NCI-H187 treated with DMSO at 0.1 percent for 48 hours (cell line): Measurements from ENCODE around the gene AOPEP.

ENCODE experiments used
- DNase-seq: peaks from one replicate; lab custom pipeline; 2025; lab: John Stamatoyannopoulos, UW

AOPEP gene

DNA sequence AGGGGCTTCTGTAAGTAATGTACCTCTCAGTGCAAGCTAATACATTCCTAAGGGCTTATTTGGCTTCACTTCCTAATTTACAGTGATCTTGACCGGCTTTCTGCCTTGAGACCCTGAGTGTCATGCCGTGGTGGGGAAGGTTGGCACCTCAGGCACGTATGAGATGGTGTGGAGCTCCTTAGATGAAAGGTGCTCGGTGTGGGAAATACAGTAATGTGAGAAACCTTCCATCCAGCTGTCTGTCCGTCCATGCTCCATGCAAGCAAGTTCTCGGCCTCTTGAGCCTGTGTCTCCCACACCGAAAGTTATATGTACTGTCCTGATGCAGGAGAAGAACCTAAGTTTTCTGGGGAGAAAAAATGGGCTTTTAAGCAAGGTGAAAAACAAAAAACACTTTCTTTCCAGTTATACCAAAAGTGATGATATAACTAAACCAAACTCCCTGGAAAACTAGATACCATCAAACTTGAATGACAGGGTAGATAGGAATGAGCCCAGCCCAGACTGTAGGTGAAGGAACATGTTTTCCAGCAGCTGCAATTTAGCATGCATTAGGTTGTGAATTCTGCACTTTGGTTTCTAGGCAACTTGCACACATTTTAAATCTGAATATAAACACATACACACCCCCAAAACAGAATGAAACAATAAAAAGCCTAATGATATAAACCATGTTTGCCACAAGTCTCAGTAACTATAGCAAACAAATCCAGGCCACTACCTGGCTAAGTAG lies 311.5 kb downstream of the AOPEP start:
- no peak for DNase-seq

DNA sequence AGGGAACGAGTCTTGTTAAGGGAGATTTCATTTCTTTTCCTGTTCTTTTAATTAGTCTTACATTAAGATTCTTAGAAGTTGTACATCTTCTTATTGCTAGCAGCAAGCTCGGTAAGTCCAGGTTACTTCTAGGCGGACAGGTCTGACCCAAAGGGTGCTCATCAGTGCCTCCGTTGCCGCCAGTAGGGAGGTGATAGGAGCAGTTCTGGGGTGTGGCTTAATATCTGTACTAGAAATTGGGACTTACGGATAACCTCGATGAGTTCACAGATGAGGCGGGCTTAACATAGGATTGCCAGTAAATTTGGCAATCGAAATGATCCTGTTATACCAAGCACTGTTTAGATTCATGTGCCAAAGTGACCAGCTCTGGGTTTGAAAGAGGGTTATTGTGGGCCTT lies 312.2 kb downstream of the AOPEP start:
- no peak for DNase-seq

DNA sequence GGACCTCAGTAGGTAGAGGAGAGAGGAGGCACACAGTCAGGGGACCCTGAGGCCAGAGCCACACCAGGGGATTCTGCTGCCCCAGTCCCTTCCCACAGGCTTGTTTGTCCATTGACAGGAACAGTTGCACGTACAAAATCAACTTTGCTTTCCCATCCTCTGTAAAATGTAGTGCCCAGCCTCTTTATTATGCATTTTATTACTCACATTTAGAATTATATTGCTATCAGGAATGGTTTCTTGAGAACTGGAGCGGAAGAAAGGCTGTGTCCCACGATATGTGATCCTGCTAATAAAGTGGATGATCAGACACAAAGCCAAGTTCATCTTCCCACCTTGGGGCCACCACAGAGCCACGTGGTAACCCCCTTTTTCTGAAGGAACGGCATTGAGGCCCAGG lies 313.6 kb downstream of the AOPEP start:
- DNase-seq, result no peak

DNA sequence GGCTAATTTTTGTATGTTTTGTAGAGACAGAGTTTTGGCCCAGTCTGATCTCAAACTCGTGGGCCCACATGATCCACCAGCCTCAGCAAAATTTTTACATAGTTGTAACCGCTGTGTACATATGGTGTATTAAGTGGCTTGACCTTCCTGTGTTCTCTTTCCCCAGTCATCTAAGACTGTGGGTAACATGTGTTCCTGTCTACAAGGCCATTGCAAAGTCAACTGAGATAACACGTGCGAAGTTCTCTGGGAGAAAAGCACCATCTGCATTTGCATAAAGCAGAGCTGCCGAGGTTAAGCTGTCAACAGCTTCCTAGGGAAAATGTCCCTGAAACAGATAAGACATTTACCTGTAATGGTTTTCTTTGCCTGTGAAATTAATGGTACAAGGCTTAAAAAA lies 317.3 kb downstream of the AOPEP start:
- no peak for DNase-seq

DNA sequence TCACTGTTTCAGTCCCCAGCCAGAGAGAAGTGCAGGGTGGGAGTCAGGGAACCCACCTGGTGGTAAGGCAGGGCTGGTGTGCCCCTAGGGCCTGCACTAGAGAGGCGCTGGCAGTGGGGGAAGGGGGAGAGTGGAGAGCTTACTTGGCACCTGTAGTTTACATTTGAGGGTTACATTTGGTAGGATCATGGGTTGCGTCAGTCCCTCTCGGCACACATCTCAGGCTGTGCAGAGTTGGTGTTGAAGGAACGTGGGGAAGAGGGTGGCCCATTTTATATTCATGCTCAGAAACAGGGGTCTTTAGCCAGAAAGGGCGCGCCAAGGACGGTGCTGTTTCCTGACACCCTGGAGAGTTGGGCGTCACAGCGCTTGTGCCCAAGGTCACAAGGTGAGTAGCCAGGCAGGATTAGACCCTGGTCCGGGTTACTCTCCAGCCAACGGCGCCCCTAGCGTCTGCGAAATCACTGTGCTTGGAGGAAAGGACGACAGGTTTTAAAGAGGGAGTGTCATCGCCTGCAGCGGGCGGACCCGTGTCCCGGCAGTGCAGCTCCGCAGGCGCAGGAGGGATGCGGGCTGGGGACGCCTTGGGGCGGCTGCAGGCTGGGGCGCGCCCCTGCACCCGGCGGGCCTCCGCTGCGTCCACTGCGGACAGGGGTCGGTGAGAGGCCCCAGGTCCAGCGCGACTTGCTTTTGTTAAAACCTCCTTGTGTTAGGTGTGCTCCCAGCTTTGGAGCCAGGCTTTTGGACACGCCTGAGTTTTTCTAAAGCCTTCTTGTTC lies 318.4 kb downstream of the AOPEP start:
- no peak for DNase-seq

DNA sequence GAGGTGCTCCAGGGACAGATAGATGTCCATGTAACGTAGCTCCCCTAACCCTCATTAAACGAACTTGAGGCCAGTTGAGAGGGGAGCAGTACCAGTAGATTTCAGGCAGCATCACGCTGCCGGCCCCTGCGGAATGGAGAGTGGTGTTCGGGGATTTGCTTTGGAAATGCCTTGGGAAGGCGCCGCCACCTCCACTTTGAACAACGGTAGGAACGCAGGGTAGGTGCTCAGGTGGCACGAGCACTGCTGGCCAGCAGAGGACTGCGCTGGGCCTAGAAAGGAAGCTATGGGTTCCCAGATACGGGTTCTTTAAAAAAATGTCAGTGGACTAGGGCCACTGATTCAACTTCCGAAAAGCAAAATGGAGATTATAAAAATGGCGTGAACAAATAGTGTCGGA lies 319.3 kb downstream of the AOPEP start:
- no peak for DNase-seq

DNA sequence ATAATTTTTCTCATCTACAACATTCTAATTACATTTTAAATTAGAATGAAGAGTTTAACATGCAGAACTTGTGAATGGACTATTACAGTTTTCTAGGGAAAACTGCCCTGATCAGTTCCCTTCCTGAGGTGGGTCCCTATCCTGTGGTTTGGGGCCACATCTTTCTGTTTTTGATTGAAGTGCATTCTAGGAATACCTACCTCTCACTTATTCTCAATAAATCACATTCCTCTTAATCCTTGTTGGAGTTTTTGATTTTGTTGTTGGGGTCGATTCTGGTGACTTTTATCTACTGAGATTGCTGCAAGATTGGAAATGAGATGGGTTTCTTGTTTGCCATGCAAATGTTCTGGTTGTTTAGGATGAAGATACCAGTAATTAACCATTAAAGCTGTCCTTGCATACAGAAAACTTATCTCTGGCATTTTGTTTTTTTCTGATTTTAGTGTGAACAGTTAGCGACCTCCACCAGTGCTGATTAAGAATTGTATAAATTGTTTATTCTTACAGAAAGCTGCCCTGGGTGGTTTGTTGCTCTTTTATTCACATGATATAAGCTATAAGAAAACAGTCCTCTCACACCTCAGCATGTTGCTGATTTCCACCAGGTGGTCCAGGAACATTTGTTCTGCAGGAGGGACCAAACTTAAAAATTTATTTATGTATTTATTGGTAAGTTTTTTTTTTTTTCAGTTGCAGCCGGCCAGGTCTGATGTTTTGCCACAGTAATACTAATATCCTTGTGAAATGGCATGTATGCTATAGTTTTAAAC lies 321.1 kb downstream of the AOPEP start:
- DNase-seq, result no peak

DNA sequence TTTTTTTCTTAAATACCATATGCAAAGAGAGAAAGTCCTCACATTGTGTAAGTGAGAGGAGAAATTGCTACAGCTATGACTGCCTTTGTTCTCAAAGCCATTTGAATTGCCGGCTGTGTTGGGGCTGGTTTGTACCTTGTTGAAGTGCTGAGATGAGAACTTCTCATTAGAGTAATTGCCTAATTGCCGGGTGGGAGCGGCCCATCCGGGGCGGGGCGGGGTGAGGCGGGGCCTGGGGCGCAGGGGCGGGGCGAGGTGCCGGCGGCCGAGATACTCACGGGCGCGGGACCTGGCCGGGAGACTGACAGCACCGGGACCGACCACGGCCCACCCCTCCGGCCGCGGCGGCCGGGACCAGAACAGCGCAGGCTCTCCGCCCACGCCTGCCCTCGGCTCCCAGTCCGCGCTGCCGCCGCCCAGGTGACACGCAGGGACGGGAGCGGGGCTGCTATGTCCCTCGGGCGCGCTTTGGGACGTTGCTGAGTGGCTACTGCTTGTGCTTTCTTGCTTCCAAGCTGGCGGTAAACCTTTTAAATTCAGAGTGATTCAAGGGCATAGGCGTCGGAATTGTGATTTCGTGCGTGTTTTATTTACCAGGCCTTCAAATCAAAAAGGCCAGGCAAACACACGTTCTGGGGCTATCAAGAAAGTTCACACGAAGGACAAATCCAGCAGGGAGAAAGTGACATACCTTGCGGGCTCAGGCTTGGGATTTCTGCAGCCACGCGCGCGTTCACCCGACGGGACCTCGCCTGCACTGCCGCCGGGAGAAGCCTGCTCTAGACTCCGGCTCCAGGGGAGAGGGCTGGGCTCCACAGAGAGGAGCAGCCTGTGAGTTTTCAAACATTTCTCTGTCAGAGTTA lies 322.0 kb downstream of the AOPEP start:
- DNase-seq, result no peak

DNA sequence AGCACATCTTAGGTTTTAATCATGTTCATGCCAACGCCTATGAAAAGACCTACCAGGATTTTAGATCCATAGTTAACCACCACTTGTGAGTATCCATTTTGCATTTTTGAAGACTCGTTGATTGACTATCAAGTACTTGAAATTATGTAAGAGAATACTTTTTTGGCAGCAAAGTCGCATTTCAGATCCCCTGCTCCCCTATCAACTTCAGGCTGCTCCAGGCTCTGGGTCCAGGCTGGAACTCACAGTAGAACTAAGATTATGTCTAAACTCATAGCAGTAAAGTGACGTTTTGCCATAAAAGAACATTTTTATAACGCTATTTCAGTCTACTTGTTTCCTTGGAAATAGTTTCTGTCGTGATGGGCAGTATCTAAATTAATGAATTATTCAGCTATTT lies 323.3 kb downstream of the AOPEP start:
- no peak for DNase-seq

DNA sequence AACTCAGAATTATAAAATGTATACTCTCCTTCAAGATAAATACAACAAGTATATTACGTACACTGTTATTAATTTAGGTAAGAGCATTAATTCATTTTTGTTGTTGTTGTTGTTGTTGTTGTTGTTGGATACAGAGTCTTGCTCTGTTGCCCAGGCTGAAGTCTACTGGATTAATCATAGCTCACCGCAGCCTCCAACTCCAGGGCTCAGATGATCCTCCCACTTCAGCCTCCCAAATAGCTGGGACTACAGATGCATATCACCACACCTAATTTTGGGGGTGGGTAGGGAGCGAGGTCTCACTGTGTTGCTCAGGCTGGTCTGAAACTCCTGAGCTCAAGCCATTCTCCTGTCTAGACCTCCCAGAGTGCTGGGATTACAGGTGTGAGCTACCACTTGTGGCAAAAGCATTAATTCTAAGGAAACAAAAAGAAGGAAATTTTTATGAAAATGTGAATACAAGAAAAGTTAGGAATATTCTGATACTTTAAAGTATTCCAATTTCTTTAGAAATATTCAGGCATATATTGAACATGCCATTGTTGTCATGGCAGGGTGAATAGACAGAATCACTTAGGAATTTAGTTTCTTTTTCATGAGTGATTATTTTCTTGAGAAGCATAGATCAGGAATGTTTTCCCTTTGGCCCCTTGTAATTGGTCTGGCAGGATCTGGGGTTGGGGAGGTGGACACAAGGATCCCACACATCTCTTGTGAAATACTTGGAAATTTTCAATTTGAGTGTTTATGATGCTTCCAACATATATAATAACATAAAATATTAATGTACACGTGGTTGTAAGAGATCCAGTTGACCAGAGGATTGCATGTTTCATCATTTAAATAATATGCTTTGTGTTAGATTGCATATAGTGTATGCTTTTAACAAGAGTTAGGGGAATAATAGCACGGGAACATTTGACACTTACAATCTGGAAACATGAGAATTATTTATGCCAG lies 327.4 kb downstream of the AOPEP start:
- DNase-seq, result no peak

DNA sequence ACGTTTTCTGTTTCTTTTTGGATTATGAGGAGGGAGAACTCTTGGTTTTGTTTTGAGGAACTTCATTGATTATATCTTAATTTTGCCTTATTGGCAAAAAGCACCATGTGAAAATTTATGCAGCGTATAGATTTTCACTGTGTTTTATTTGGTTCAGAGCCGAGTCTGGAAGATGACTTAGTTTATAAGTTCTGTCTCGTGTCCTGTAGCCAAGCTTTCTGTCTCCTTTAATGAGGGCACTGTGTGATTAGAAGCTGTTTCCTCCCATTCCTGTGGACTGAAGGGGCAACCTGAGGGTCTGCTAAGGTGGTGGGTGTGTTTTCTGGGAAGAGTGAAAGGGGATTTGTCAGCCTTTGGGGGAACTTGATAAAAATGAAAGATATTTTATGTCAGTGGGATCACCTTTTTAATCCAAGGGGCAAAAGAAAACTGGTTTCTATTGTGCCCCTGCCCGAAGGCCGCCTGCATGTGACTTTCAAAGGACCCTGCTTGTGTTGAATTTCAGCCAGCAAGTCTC lies 328.9 kb downstream of the AOPEP start:
- no peak for DNase-seq

DNA sequence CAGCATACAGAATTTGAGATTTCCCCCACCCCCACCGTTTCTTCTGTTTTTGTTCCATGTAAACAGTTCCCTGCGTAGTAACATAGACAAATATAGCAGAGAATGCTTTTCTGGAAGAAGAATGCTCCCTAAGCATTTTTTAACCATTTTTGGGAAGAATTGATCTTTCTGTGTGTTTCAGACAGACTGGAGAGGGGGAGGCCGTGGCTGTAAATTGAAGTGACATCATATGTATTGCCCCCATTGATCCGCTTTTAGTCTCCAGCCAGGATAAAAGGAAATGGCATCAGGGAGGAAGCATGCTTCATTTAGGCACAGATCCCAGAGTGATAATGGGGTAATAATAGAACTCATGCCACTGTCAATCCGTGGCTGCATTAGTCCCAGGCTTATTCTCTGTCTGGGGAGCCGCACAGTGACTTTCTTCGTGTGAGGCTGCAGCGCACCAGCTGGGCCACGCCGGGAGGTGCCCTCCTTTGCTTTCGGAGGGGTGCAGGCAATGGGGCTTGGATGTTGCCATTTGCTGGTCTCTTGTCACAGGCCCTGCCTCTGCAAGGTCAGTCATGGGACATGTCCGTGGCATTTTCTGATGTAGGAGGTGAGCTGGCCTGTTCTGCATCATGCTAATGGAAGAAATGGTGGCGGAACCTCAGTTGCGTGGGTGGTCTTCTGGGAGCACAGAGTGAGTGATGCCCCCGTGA lies 329.5 kb downstream of the AOPEP start:
- DNase-seq, result no peak

DNA sequence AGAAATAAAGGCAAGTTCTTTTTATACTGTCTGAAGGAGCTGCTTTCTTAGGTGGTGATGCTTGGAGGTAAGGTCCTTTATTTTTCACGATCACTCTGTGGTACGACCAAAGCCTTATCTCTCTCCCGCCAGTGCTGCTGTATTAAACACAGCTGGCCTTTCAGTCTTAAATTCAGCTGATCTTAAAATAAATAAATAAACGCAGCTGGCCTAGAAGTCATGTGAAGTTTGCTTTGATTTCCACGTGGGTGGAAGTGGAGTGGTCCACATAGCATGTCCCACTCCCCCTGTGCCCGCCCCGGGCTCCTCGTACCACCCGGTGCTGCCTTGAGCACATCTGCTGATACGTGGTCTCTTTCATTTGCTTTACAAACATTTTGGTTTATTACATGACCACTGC lies 330.6 kb downstream of the AOPEP start:
- DNase-seq, result no peak

DNA sequence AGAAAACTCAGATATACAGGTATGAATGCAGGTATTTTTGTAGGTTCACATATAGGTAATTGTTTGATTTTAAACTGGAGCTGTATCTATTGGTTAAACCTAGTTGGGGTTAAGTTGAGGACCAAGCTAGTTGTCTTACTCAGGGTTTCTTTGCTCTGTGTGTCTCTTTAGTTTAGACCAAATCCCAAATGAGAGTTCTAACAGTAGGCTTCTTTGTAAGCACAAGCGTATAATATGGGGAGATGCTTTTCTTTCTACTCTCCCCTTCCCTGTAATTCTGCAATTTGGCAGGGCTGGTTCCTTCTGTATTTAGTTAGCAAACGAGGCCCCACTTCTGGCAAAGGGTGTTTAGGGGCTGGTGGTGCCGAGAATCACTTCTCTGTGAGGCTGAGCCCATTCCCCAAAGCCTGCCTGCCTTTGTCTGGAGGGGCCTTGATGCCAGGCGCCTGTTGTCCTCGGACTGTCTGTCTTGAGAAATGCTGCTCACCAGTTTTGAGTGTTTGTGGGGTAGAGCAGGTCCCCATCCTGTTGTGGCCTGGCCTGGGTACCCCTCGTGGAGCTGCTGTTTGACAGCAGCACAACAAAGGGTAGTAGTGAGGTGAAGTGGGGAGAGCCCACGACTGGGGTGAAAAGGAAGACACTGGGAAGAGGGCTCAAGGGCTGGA lies 331.8 kb downstream of the AOPEP start:
- DNase-seq, result no peak

DNA sequence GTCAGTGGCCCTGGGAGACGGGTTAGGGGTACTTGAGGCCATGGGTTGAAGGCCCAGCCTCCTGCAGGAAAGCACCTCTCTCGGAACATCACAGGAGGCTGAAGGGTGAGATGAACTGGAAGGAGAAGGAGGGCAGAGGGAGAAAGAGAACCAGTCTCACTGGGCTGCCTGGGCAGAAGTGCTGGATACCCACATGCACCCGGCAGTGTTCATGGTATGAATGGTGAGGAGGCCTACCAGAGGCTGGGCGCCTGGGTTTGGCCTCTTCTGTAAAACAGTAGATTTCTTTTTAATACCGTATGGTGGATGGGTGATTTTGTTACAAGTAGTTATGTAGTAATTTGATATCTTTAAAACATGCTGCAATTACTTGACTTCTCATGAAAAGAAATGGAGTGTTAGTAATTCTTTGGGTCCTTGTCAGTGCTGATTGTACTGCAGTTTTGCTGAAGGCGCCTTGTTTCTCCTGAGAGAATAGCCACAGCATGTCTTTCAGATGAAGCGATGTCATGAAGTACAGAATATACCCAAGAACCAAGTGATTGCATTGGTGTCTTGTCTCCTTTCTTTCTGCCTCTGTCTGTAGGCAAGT lies 332.4 kb downstream of the AOPEP start:
- no peak for DNase-seq

DNA sequence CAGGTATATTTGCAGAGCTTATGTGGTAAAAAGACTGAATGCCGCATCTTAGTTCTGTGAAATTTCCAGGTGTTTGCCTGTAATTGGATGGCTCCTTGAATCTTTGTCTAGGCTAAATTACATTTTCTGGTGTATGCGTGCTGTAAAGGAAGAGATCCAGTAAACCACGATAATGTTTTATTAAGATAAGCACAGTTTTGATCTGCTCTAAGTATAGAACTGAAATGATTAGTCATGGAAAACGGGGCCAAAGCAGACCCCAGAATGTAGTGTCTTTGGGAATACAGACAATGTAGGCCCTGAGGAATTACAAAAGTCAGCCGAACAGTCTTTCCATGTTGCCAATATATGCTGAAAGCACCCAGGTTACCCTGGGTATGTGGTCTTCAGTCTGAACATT lies 333.7 kb downstream of the AOPEP start:
- no peak for DNase-seq

DNA sequence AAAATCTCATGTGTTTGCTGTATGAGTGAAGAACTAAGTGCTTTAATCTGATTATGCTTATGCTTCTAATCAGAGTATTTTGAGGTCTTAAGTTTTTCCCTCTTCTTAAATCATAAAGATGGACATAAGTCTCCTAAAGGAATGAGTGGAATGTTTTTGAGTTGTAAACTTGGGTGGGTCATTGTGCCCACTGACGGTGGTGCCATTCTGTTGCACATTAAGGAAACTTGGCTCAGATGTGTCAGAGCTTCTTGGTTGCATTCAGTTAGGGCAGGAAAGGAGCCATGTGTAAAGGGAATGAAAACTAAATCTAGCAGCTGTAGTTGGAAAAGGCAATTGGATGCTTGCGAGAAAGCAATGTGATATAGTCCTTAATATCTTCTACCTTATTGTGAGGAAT lies 334.4 kb downstream of the AOPEP start:
- DNase-seq, result no peak

DNA sequence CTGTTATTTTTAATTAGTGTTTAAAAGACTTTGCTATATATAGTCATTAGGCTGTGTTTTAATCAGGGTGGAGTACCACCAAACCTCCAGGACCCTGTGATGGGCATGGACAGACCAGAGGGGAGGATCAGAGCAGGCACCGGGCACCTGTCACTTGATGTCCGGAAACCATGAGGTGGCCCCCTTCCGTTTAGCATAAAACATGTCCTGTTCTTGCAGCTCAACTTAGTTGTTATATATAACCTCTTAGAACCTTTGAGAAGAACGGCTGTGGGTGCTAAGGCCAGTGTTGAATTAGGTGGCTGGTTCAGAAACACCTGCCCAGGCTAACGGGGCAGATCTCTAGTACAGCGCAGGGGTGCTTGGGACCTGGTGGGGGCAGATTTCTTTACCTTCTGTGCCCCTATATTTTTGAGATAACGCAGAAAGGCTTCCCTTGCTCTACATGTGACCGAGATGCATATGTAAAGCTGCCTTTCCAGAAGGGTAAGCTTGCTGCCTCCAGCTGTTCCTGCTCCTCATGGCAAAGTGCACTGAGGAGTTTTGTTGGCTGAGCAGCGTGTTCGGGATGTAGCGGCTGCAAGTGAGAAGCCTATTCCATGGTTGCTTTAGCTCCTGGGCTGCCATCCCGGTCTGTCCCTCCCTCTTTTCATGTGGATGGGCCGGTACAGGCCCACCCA lies 335.6 kb downstream of the AOPEP start:
- DNase-seq, result no peak
